Activated CD4-positive, alpha-beta T cell treated with anti-CD3 and anti-CD28 coated beads, Interleukin-2, amount 50 U/mL, for 16 hours (primary cell): ENCODE results near the gene ADARB2.

ENCODE experiments used
- DNase-seq: peaks from one replicate; pipeline ENCODE4 v3.0.0-alpha.2; 2020

Gene ADARB2

GRCh38 chr10:1684991-1685390, 52.3 kb downstream of the ADARB2 start:
- DNase-seq, result no peak

DNA sequence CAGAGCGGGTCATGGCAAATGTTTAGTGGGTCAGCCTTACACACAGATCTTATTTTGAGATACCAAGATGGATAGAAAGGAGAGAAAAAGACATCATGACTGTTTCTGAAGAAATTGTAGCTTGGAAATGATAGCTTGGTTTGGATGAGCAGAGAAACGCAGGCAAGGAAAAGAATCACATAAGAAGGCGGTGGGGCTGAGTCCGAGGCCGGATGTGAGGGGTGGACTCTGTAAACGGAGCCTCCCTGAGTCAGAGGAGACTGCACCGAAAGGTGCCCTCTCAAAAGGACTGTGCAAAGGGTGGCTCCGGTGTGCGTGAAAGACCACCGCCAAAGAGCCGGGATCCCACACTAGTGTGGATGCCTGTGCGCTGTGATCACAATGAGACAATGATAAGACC, 53.7 kb downstream of the ADARB2 start:
- DNase-seq, result no peak

DNA sequence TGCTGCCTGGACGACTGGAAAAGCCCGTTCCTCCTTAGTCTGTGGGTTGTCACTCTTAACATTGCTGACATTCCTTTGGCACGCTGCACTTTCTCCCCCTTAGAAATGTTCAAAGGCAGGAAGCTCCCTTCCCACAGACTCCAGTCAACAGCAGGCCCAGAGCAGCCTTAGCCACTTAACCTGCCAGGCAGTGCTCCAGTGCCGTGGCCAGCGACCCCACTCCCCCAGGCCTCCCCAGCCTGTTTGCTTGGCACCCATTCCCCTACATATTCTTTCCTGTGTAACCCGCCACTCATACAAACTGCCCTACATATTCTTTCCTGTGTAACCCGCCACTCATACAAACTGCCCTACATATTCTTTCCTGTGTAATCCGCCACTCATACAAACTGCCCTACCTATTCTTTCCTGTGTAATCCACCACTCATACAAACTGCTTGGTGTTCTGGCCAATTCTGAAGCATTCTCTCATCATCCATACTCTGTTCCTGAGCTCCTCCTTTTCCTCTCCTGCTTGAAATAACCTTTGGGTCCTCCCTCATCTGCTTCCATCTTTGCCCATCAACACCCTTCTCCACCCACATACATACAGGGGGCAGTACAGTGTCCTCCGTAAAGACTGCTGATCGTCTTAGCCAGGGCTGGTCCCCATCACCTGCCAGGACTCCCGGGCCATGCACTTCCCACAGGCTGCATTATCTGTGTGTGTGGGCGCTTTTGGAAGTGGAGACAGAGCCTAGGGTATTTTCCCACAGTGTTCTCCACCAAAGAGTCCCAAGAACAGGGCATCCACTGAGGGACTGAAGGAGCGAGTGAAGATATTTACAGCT, 57.3 kb downstream of the ADARB2 start:
- no peak for DNase-seq

DNA sequence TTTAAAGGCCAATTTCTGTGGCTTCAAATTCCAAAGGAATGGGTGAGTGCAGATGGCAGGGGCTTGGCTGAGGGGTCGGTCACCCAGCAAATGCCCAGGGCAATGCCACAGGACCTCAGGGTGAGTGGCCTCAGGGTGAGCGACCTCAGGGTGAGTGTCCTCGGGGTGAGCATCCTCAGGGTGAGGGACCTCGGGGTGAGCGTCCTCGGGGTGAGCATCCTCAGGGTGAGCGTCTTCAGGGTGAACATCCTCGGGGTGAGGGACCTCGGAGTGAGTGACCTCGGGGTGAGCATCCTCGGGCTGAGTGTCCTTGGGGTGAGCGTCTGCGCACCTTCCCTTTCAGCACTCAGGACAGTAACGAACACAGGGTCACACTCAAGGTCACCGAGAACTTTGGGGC, 59.2 kb downstream of the ADARB2 start:
- no peak for DNase-seq

GRCh38 chr10:1677307-1677939, 59.9 kb downstream of the ADARB2 start:
- no peak for DNase-seq

- DNase-seq, result no peak
These were observed 62.8 kb downstream of the ADARB2 start for GRCh38 chr10:1674501-1674900.

GRCh38 chr10:1673568-1674345, 63.6 kb downstream of the ADARB2 start:
- DNase-seq, result no peak

- DNase-seq, result no peak
These were observed 65.1 kb downstream of the ADARB2 start for GRCh38 chr10:1672001-1672781.

GRCh38 chr10:1671366-1672000, 65.8 kb downstream of the ADARB2 start:
- DNase-seq, result no peak

- DNase-seq, result no peak
These were observed 66.6 kb downstream of the ADARB2 start for GRCh38 chr10:1670541-1671365.

DNA sequence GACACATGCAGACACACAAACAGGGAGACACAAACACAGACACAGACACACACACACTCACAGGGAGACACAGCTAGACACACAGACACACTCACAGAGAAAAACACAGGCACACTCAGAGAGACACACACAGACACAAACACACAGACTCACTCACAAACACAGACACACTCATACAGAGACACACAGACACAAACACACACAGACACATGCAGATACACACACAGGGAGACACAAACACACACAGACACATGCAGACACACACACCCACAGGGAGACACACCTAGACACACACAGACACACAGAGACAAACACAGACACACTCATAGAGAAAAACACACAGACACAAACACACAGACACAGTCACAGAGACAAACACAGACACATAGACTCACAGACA, 67.9 kb downstream of the ADARB2 start:
- no peak for DNase-seq

GRCh38 chr10:1668399-1668798, 68.9 kb downstream of the ADARB2 start:
- DNase-seq, result no peak

DNA sequence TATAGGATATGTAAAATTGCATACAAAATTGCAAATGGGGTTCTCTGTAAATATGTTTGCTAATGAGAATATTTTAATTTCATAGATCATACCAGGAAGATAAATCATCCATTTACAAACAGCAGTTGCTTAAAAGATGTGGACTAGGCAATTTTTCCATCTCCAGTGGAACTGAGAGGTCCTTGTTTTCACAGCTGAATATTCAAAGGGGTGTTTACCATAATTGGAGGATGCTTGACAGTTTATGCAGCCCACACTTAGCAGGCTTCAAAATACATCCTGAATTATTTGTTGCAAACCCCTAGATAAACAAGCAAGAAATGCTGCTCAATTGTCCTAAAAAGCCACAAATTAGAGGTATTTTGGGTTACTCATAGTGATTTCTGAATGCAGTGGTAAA, 69.9 kb downstream of the ADARB2 start:
- no peak for DNase-seq

GRCh38 chr10:1666147-1666546, 71.2 kb downstream of the ADARB2 start:
- no peak for DNase-seq

DNA sequence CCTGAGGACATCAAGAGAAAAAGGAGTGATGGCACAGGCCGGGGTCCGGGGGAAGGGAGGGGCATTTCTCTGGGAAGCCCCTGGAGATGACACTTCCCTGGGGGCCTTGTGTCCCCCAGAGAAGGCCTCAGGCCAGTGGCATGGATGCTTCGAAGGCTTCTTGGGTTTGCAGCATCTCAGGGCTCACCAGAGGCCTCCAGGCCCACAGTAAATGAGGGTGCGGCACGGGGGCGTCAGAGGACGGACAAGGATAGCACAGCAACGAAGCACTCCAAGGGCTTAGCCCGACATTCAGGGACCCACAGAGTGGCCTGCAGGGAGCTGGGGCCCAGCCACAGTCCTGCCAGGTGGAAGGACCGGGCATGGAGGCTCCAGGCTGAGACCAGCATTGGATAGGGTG, 71.6 kb downstream of the ADARB2 start:
- DNase-seq, result no peak

DNA sequence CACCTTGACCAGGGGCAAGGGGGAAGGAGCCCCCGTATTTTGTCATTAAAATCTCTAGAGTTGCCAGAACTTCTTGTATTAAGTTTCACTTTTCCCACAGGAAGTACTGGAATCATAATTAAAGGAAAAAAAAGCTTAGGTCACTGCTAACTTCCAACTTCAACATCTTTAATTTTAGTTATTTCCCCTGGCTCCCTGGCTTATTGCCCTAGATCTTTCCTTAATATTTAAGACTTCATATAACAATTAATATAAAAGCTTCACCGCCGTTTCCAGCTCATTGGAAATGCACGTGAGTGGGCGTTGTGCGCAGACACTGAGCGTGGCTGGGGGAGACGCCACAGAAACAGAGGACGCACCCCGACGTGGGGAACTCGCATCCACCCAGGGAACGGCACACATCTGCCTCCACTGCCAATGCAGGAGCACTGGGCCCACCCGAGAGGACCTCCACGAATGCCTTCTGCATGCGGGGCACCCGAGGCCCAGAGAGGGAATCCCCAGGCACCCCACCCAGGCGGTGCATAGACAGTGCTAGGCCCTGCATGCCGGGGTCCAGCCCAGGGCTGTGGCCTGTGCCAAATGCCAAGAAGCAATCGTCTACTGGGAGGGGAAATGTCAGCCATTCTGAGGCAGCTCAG, 72.2 kb downstream of the ADARB2 start:
- no peak for DNase-seq

DNA sequence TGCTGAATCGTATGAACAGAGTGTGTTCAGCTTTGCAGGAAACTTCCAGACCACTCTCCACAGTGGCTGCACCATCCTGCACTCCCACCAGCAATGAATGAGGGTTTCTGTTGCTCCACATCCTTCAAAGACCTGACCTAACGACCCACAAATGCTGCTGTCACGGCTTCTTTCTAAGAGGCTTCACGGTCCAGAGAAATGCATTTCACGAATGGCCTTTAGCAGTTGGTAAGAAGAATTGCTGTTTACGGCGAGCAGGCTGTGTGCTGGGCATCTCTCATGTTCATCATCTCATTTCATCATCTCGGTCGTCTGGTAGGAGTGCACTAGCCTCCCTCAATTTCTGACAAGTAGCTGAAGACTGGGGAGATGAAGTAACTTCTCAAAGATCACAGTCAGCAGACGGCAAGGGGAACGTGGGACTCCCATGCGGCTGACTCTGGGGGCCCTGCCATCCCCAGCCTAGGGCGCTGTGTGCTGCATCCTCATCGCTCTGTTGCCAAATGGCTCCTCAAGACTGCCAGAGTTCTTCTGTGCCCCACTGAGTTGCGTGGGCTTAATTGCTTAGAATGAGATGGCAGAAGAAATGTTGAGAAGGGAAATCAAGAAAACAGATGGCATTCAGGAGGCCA, 72.9 kb downstream of the ADARB2 start:
- no peak for DNase-seq

GRCh38 chr10:1663226-1663625, 74.1 kb downstream of the ADARB2 start:
- no peak for DNase-seq

- no peak for DNase-seq
These were observed 74.8 kb downstream of the ADARB2 start for GRCh38 chr10:1662438-1663025.

- DNase-seq, result no peak
These were observed 75.4 kb downstream of the ADARB2 start for GRCh38 chr10:1661859-1662437.
